Measurements from ENCODE around the gene HLA-A.

DNA sequence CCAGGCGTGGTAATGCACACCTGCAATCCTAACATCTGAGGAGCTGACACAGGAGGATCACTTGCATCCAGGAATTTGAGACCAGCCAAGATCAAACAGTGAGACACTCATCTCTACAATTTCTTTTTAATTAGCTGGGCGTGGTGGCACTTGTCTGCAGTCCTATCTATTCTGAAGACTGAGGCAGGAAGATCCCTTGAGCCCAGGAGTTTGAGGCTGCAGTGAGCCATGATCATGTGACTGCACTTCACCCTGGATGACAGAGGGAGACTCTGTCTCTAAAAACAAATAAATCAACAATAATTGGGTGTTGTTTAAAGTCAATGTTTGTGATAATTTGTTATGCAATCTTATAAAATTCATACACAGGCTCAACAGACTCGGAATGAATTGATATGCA lies 18.0 kb upstream of the HLA-A start:
- TF ChIP-seq SUZ12 (IDR thresholded peaks at IDR 0.05; ENCODE audit: extremely low read depth, insufficient read depth, insufficient read length) (no peak), YY1 (IDR thresholded peaks at IDR 0.05; ENCODE audit: insufficient read depth, insufficient read length) (no peak)

Measured in NT2/D1 (cell line).